Liver (tissue), 9 donors: ENCODE results near the gene MIDN. TPM values are rescaled to one million over a fixed set of nuclear protein-coding genes. Genes with fewer than 3 reads are reported as not detected.

ENCODE experiments used
- DNase-seq: peaks from one replicate; pipeline ENCODE4 v3.0.0-alpha.2; 2017; ENCODE audit warnings: low spot score
- H3K27ac ChIP-seq, 2 donors: one replicate each; pipeline ENCODE4 v1.7.0; 2013; ENCODE audit warnings: inconsistent platforms in 2 of 2, low read length in 2 of 2, control low read depth in 1 of 2, low read depth in 1 of 2, mild to moderate bottlenecking in 1 of 2
- H3K27me3 ChIP-seq, 4 donors: one replicate each; pipeline versions ENCODE4 v1.6.1 to v1.7.0; 2013; ENCODE audit warnings: low read length in 3 of 4, inconsistent platforms in 1 of 4, mild to moderate bottlenecking in 1 of 4, moderate library complexity in 1 of 4; ENCODE audit not compliant: control insufficient read depth in 4 of 4, insufficient read depth in 4 of 4
- H3K36me3 ChIP-seq, 4 donors: one replicate each; pipeline versions ENCODE4 v1.6.1 to v1.7.0; 2013; ENCODE audit warnings: low read length in 3 of 4, mild to moderate bottlenecking in 3 of 4, low read depth in 1 of 4, moderate library complexity in 1 of 4; ENCODE audit not compliant: control insufficient read depth in 4 of 4, insufficient read depth in 3 of 4
- H3K4me1 ChIP-seq, 4 donors: one replicate each; pipeline versions ENCODE4 v1.6.1 to v1.7.0; 2013; ENCODE audit warnings: low read length in 3 of 4, mild to moderate bottlenecking in 3 of 4, moderate library complexity in 1 of 4; ENCODE audit not compliant: control insufficient read depth in 4 of 4, insufficient read depth in 4 of 4
- H3K4me3 ChIP-seq, 3 donors: one replicate each; pipeline versions ENCODE4 v1.6.1 to v1.7.0; 2013; ENCODE audit warnings: low read length in 3 of 3, control low read depth in 1 of 3, low read depth in 1 of 3, mild to moderate bottlenecking in 1 of 3
- H3K9ac ChIP-seq, 2 donors: one replicate each; pipeline ENCODE4 v1.7.0; 2013; ENCODE audit warnings: low read length in 2 of 2, mild to moderate bottlenecking in 2 of 2, moderate library complexity in 2 of 2, control low read depth in 1 of 2, low read depth in 1 of 2
- H3K9me3 ChIP-seq, 4 donors: one replicate each; pipeline versions ENCODE4 v1.6.1 to v1.7.0; 2013; ENCODE audit warnings: low read length in 3 of 4; ENCODE audit not compliant: control insufficient read depth in 4 of 4
- EGR1 ChIP-seq, 2 donors: IDR thresholded peaks; 2 replicates each; pipeline ENCODE4 v1.6.1; 2016 to 2018; ENCODE audit warnings: antibody characterized with exemption in 2 of 2, low read depth in 2 of 2
- FOXA2 ChIP-seq: IDR thresholded peaks from 2 replicates; pipeline ENCODE4 v1.6.1; 2016; ENCODE audit warnings: antibody characterized with exemption
- GABPA ChIP-seq, 2 donors: IDR thresholded peaks in 1 of 2; conservative IDR thresholded peaks in 1 of 2; 2 replicates each; pipeline ENCODE4 v1.6.1; 2016; ENCODE audit warnings: antibody characterized with exemption in 2 of 2, mild to moderate bottlenecking in 1 of 2, moderate library complexity in 1 of 2
- HNF4A ChIP-seq, 2 donors: conservative IDR thresholded peaks; 2 replicates each; pipeline ENCODE4 v1.6.1; 2016; ENCODE audit warnings: antibody characterized with exemption in 2 of 2, mild to moderate bottlenecking in 2 of 2
- HNF4G ChIP-seq: IDR thresholded peaks from 2 replicates; pipeline ENCODE4 v1.6.1; 2016; ENCODE audit warnings: antibody characterized with exemption
- JUND ChIP-seq, 2 donors: IDR thresholded peaks; 2 replicates each; pipeline ENCODE4 v1.6.1; 2016; ENCODE audit warnings: antibody characterized with exemption in 2 of 2
- RAD21 ChIP-seq, 2 donors: IDR thresholded peaks; 2 replicates each; pipeline ENCODE4 v1.6.1; 2016; ENCODE audit warnings: antibody characterized with exemption in 2 of 2, mild to moderate bottlenecking in 2 of 2
- RXRA ChIP-seq, 2 donors: IDR thresholded peaks; 2 replicates each; pipeline ENCODE4 v1.6.1; 2017 to 2018; ENCODE audit warnings: antibody characterized with exemption in 2 of 2, mild to moderate bottlenecking in 1 of 2
- SP1 ChIP-seq: IDR thresholded peaks from 2 replicates; pipeline ENCODE4 v1.6.1; 2018; ENCODE audit warnings: antibody characterized with exemption, mild to moderate bottlenecking
- TAF1 ChIP-seq: conservative IDR thresholded peaks from 2 replicates; pipeline ENCODE4 v1.6.1; 2016; ENCODE audit warnings: antibody characterized with exemption, mild to moderate bottlenecking
- YY1 ChIP-seq: IDR thresholded peaks from 2 replicates; pipeline ENCODE4 v1.6.1; 2016; ENCODE audit warnings: antibody characterized with exemption, mild to moderate bottlenecking
- WGBS: extraction: QIAGEN DNeasy Blood & Tissue Kit; methylation state at CpG from one replicate; pipeline ENCODE4 v1.1.7; 2013; 5-methylcytosine and 5-hydroxymethylcytosine counted together
- polyA plus RNA-seq, 2 donors: library from polyadenylated mRNA; stranded (reverse) in 1 of 2; unstranded in 1 of 2; fragments of 200-250 nt in 1 of 2; fragments of >200 nt in 1 of 2; fragmentation: Nextera tagmentation in 1 of 2; extraction: Ambion mirVana in 1 of 2; gene quantifications; one replicate each; pipeline versions ENCODE4 v1.2.1 to v1.2.3, GENCODE V29; 2013 to 2015
- total RNA-seq, 2 donors: library from RNA; depleted of rRNA; stranded (reverse); fragments of >200 nt; gene quantifications; one replicate each; pipeline ENCODE4 v1.2.3, GENCODE V29; 2014
- TF ChIP-seq, protein P1 (sequence below): fragments of 150-350 bp; IDR thresholded peaks from 2 replicates; pipeline ENCODE4 v1.5.1; 2017; ENCODE audit warnings: improper control_type of control experiment, low read depth, low read length; ENCODE audit not compliant: missing input control
- TF ChIP-seq, protein P2 (sequence below): IDR thresholded peaks from 2 replicates; pipeline ENCODE4 v1.6.1; 2016; ENCODE audit warnings: antibody characterized with exemption
- TF ChIP-seq, protein P3 (sequence below): IDR thresholded peaks from 2 replicates; pipeline ENCODE4 v1.6.1; 2016; ENCODE audit warnings: antibody characterized with exemption
- TF ChIP-seq, protein P4 (sequence below): IDR thresholded peaks from 2 replicates; pipeline ENCODE4 v1.6.1; 2016; ENCODE audit warnings: antibody characterized with exemption, mild to moderate bottlenecking
- donor health status: healthy.
- donor health status: healthy.
- donor health status: healthy.
- donor health status: healthy.
- donor health status: healthy.

Gene MIDN
- total and polyA plus RNA-seq, 4 donors: 2.9 to 22.9 (median 11.8) TPM

DNA sequence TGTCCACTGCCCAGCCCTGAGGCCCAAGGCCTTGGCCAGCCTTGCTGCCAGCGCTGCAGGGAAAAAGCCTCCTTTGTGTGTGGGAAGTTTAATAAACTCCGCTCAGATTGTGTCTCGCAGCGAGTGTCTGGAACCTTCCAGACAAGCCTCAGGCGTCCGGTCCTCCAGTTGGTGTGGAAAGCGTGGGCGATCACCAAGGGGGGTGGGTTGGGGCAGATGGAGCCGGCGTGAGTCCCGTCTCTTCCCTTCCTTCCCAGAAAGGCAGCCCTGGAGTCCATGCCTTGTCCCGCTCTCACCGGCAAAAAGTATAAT, 38.2 kb upstream of the MIDN start:
- Histone ChIP-seq H3K9ac (no peak overlapping the region), H3K27ac (no peak overlapping the region)

DNA sequence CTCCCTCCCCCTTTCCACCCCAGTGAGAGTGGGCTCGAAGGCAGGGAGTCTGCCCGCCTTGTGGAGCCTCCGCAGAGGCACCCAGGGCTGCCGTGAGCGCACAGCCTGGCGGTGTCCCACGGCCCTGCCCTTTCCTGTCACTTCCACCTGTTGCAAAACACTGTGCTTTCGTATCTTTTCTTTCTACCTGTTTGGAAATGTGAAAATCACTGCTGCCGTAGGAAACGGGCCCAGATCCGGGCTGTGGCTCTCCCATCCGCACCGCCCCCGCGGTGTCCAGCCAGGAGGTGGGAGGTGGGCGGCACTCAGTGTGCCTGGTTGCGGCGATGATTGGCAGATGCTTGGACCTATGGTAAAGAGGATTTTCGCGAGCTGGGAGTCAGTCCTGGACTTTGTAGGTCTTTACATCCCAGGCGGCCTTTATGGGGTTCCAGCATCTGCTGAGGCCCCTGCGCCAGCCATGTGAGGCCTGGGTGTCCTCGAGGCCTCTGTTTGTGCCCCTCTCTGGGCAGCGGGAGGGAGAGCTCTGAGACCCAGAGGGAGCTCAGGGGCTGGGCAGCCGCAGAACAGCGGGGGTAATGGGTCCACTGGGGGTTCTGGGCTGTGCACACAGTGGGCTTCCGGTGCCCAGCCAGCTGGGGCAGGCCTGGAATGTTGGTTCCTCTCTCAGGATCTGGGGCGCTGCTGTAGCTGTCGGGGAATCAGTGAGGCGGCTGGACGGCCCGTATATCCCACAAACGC, 36.7 kb upstream of the MIDN start:
- DNase-seq: no peak
- WGBS: 53% methylated on average over 33 of the region's 33 CpGs
- H3K27me3 ChIP-seq: no peaks in the 10 kb centered on the region
- no peak overlapping the region for H3K4me3 ChIP-seq
- peaks cover 18 to 61% (median 50%) of the 10 kb centered on the region in 4 donors for H3K4me1 ChIP-seq
- no peaks in the 10 kb centered on the region for H3K9me3 ChIP-seq
- no peaks in the 10 kb centered on the region for H3K36me3 ChIP-seq
- no peak for TF ChIP-seq JUND (IDR thresholded peaks at IDR 0.05)
- TF ChIP-seq HNF4G: no peak
- TF ChIP-seq, protein P1, sequence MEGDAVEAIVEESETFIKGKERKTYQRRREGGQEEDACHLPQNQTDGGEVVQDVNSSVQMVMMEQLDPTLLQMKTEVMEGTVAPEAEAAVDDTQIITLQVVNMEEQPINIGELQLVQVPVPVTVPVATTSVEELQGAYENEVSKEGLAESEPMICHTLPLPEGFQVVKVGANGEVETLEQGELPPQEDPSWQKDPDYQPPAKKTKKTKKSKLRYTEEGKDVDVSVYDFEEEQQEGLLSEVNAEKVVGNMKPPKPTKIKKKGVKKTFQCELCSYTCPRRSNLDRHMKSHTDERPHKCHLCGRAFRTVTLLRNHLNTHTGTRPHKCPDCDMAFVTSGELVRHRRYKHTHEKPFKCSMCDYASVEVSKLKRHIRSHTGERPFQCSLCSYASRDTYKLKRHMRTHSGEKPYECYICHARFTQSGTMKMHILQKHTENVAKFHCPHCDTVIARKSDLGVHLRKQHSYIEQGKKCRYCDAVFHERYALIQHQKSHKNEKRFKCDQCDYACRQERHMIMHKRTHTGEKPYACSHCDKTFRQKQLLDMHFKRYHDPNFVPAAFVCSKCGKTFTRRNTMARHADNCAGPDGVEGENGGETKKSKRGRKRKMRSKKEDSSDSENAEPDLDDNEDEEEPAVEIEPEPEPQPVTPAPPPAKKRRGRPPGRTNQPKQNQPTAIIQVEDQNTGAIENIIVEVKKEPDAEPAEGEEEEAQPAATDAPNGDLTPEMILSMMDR: peak; percentile 19
- TF ChIP-seq RXRA (IDR thresholded peaks at IDR 0.05): peak in 1 of 2 donors; percentile 74
- TF ChIP-seq, protein P2, sequence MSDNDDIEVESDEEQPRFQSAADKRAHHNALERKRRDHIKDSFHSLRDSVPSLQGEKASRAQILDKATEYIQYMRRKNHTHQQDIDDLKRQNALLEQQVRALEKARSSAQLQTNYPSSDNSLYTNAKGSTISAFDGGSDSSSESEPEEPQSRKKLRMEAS: peak; percentile 94
- peak; percentile 89 to 99 for TF ChIP-seq EGR1 (IDR thresholded peaks at IDR 0.05; ENCODE audit: low read depth in 2 of 2)
- peak; percentile 59 for TF ChIP-seq SP1
- no peak for TF ChIP-seq TAF1
- TF ChIP-seq RAD21 (IDR thresholded peaks at IDR 0.05): peak in 1 of 2 donors; percentile 9
- TF ChIP-seq YY1: peak; percentile 65
- peak in 1 of 2 donors; percentile 50 for TF ChIP-seq HNF4A (conservative IDR thresholded peaks at IDR 0.05)
- peak in 1 of 2 donors; percentile 76 for TF ChIP-seq GABPA (IDR thresholded peaks at IDR 0.05 in 1 of 2, conservative IDR thresholded peaks at IDR 0.05 in 1 of 2)
- H3K9ac ChIP-seq: peak overlapping the region in 1 of 2 donors; percentile 75
- H3K27ac ChIP-seq: peak overlapping the region; percentile 78 to 87

More for the DNA sequence above, 38.2 kb upstream of the MIDN start:
- Histone ChIP-seq H3K4me3 (no peak overlapping the region), H3K36me3 (no peaks in the 10 kb centered on the region), H3K4me1 (peaks cover 15 to 62% (median 44%) of the 10 kb centered on the region in 4 donors), H3K9me3 (no peaks in the 10 kb centered on the region), H3K27me3 (no peaks in the 10 kb centered on the region)
- 97% methylated on average over 13 of the region's 13 CpGs for WGBS
- TF ChIP-seq RAD21 (IDR thresholded peaks at IDR 0.05) (no peak), RXRA (IDR thresholded peaks at IDR 0.05) (no peak), YY1 (no peak), TAF1 (no peak), SP1 (no peak), FOXA2 (no peak)
- TF ChIP-seq, protein P3, sequence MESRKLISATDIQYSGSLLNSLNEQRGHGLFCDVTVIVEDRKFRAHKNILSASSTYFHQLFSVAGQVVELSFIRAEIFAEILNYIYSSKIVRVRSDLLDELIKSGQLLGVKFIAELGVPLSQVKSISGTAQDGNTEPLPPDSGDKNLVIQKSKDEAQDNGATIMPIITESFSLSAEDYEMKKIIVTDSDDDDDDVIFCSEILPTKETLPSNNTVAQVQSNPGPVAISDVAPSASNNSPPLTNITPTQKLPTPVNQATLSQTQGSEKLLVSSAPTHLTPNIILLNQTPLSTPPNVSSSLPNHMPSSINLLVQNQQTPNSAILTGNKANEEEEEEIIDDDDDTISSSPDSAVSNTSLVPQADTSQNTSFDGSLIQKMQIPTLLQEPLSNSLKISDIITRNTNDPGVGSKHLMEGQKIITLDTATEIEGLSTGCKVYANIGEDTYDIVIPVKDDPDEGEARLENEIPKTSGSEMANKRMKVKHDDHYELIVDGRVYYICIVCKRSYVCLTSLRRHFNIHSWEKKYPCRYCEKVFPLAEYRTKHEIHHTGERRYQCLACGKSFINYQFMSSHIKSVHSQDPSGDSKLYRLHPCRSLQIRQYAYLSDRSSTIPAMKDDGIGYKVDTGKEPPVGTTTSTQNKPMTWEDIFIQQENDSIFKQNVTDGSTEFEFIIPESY: no peak
- TF ChIP-seq, protein P2: no peak
- TF ChIP-seq, protein P4, sequence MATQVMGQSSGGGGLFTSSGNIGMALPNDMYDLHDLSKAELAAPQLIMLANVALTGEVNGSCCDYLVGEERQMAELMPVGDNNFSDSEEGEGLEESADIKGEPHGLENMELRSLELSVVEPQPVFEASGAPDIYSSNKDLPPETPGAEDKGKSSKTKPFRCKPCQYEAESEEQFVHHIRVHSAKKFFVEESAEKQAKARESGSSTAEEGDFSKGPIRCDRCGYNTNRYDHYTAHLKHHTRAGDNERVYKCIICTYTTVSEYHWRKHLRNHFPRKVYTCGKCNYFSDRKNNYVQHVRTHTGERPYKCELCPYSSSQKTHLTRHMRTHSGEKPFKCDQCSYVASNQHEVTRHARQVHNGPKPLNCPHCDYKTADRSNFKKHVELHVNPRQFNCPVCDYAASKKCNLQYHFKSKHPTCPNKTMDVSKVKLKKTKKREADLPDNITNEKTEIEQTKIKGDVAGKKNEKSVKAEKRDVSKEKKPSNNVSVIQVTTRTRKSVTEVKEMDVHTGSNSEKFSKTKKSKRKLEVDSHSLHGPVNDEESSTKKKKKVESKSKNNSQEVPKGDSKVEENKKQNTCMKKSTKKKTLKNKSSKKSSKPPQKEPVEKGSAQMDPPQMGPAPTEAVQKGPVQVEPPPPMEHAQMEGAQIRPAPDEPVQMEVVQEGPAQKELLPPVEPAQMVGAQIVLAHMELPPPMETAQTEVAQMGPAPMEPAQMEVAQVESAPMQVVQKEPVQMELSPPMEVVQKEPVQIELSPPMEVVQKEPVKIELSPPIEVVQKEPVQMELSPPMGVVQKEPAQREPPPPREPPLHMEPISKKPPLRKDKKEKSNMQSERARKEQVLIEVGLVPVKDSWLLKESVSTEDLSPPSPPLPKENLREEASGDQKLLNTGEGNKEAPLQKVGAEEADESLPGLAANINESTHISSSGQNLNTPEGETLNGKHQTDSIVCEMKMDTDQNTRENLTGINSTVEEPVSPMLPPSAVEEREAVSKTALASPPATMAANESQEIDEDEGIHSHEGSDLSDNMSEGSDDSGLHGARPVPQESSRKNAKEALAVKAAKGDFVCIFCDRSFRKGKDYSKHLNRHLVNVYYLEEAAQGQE: no peak
- TF ChIP-seq, protein P1: no peak
- no peak for DNase-seq
